Large intestine (tissue), 3 donors: Measurements from ENCODE around the gene SLC11A1. TPM values are rescaled to one million over a fixed set of nuclear protein-coding genes. Genes with fewer than 3 reads are reported as not detected.

Source experiments
- DNase-seq, 2 donors: peaks; one replicate each; pipeline versions ENCODE4 v3.0.0 to v3.0.0-alpha.2; 2013
- H3K27ac ChIP-seq: one replicate; pipeline ENCODE4 v1.5.1; 2013; ENCODE audit warnings: low read length
- H3K27me3 ChIP-seq: 2 replicates; pipeline ENCODE4 v1.6.1; 2013; ENCODE audit warnings: low read length; ENCODE audit not compliant: control insufficient read depth, insufficient read depth
- H3K36me3 ChIP-seq: 2 replicates; pipeline ENCODE4 v1.6.1; 2013; ENCODE audit warnings: low read length; ENCODE audit not compliant: control insufficient read depth, insufficient read depth
- H3K4me1 ChIP-seq: one replicate; pipeline ENCODE4 v1.6.1; 2013; ENCODE audit warnings: low read length; ENCODE audit not compliant: control insufficient read depth, insufficient read depth
- H3K4me3 ChIP-seq: one replicate; pipeline ENCODE4 v1.5.1; 2013; ENCODE audit warnings: low read length
- H3K9me3 ChIP-seq: one replicate; pipeline ENCODE4 v1.6.1; 2013; ENCODE audit warnings: mild to moderate bottlenecking, low read depth, low read length, moderate library complexity; ENCODE audit not compliant: control insufficient read depth
- WGBS: methylation state at CpG from one replicate; pipeline ENCODE4 v1.1.5; 2013; ENCODE audit warnings: low lambda C conversion rate; ENCODE audit not compliant: insufficient coverage; 5-methylcytosine and 5-hydroxymethylcytosine counted together
- polyA plus RNA-seq: library from polyadenylated mRNA; unstranded; fragments of 120-200 nt; gene quantifications from one replicate; pipeline ENCODE4 v1.2.1, GENCODE V29; 2013

The SLC11A1 gene
- polyA plus RNA-seq, 1 donor: 0.84 TPM

DNA sequence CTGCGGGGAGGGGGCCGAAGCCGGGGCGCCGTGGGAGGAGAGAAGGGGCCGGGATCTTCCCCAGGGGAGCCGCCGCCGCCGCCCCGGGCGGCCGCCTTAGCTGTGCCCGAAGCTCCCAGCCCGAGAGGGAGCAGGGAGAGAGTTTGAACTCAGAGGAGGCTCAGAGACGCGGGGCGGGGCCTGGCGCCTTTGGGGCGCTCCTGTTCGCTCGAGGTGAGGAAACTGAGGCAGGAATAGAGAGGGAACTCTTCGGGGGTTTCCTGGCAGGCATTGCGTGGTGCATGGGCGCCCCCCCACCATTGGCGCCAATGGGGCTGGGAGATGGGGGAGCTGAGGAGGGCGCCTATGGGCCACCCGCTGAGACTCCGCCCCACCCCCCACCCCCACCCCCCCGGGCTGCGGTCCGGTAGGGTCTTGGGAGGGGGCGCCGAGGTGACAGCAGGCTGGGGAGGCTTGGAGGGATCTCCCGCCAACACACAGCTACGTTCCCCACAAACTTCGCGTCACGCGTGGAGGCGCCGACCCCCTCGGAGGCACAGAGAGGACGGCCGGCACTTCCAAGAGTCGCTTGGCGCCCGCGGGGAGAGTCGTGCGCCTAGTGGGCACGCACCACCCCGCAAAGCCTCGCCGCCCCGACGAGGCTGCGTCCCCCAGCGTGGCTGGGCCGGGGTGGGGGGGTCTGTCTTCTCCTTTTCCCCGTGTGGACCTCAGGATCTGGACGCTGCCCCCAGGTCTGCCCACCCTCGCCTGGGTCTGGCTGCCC is 18.3 kb downstream of the SLC11A1 start:
- Histone ChIP-seq H3K4me3 (peak overlapping the region; percentile 96), H3K27ac (peak overlapping the region; percentile 97), H3K4me1 (peaks cover 63% of the 10 kb centered on the region), H3K9me3 (peaks cover 2% of the 10 kb centered on the region), H3K27me3 (no peaks in the 10 kb centered on the region), H3K36me3 (peaks cover 43% of the 10 kb centered on the region)
- WGBS: no CpG with 5 or more reads among the region's 63 CpGs
- no peak for DNase-seq

DNA sequence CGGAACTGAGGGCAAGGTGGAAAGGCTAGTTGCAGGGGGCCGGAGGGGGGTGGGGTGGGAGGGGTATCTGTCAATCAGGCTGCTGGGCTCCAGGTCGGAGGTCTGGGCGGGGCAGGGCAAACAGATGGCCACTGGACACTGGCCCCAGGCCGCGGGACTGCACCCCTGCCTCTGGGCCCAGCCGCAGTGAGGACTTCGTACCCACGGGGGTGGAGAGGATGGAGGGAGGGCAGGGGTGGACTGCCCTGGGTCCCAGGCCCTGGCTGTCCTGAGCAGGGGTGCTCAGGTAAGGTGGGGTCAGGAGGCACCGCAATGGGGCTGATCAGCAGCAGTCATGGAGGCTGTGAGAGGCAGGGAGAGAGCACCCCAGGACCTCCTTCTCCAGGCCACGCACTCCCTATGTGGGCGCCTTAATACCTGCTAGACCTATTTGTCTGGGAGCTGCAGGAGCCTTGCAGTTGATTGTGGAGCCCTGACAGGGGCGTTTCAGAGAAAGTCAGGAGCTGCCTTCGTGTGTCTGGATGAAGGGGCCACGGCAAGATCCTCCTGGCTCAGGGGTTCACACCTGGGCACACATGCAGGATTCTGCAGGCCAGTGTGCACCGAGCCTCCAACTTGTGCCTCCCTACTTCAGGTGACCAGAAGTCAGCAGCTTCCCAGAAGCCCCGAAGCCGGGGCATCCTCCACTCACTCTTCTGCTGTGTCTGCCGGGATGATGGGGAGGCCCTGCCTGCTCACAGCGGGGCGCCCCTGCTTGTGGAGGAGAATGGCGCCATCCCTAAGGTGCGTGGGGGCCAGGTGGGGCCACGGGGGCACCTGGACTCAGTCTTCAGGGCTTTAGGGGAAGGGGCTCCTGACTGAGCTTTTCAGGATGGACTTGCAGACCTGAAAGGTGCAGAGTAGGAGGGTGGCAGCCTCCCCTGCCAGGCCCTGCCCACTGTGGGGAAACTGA is 19.1 kb downstream of the SLC11A1 start:
- peak overlapping the region; percentile 96 for H3K4me3 ChIP-seq
- peaks cover 47% of the 10 kb centered on the region for H3K36me3 ChIP-seq
- WGBS: no CpG with 5 or more reads among the region's 24 CpGs
- H3K9me3 ChIP-seq: peaks cover 2% of the 10 kb centered on the region
- H3K27me3 ChIP-seq: no peaks in the 10 kb centered on the region
- H3K27ac ChIP-seq: peak overlapping the region; percentile 97
- peaks cover 66% of the 10 kb centered on the region for H3K4me1 ChIP-seq
- peak; percentile 74 to 78 for DNase-seq

DNA sequence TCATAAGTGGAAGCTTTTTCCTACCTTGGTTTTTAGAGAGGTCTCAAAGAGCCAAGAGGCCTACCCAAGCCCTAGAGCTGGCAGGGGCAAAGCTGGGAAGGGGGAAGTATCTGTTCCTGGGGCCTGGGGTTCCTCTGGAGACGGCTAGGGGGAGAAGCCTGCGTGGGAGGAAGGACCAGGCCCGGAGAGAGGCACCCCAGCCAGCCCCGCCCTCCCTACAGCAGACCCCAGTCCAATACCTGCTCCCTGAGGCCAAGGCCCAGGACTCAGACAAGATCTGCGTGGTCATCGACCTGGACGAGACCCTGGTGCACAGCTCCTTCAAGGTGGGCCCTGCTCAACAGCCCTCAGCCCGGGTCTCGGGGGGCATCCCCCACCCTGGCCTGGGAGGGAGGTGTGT is 19.8 kb downstream of the SLC11A1 start:
- Histone ChIP-seq H3K36me3 (peaks cover 47% of the 10 kb centered on the region), H3K4me1 (peaks cover 63% of the 10 kb centered on the region)
- WGBS: no CpG with 5 or more reads among the region's 9 CpGs

DNA sequence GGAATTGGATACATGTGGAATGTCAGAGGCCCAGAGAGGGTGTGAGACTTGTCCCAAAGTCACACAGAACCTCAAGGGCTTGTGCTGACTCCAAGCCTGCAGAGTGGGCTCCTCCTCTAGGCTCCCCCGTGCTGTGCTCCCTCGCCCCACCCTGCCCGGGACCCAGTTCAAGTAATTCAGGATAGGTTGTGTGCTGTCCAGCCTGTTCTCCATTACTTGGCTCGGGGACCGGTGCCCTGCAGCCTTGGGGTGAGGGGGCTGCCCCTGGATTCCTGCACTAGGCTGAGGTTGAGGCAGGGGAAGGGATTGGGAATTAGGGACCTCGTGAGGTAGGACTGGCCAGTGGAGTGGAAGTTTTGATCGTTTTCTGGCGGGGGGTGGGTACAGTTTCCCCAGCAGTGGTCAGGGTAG is 20.4 kb downstream of the SLC11A1 start:
- Histone ChIP-seq H3K36me3 (peaks cover 47% of the 10 kb centered on the region), H3K9me3 (peaks cover 2% of the 10 kb centered on the region), H3K27ac (no peak overlapping the region), H3K27me3 (no peaks in the 10 kb centered on the region), H3K4me3 (peak overlapping the region; percentile 96), H3K4me1 (peaks cover 63% of the 10 kb centered on the region)
- no peak for DNase-seq
- WGBS: no CpG with 5 or more reads among the region's 8 CpGs

More for the DNA sequence above, 19.8 kb downstream of the SLC11A1 start:
- Histone ChIP-seq H3K9me3 (peaks cover 2% of the 10 kb centered on the region), H3K27me3 (no peaks in the 10 kb centered on the region), H3K27ac (peak overlapping the region; percentile 97), H3K4me3 (peak overlapping the region; percentile 96)
- no peak for DNase-seq

DNA sequence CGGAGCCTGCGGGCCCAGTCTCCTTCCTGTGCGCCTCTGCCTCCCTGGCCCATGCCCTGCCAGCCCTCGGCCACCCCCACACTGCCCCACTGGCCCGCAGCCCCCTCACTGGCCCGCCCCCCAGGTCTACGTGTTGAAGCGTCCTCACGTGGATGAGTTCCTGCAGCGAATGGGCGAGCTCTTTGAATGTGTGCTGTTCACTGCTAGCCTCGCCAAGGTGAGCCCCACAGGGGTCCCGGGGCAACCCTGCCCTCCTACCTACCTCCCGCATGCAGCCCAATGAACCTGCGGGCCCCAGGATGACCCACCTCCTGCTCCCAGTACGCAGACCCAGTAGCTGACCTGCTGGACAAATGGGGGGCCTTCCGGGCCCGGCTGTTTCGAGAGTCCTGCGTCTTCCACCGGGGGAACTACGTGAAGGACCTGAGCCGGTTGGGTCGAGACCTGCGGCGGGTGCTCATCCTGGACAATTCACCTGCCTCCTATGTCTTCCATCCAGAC is 20.9 kb downstream of the SLC11A1 start:
- no peak overlapping the region for H3K4me3 ChIP-seq
- H3K9me3 ChIP-seq: peaks cover 2% of the 10 kb centered on the region
- H3K27ac ChIP-seq: no peak overlapping the region
- no peak for DNase-seq
- no peaks in the 10 kb centered on the region for H3K27me3 ChIP-seq
- no CpG with 5 or more reads among the region's 26 CpGs for WGBS
- H3K36me3 ChIP-seq: peaks cover 47% of the 10 kb centered on the region
- H3K4me1 ChIP-seq: peaks cover 64% of the 10 kb centered on the region

DNA sequence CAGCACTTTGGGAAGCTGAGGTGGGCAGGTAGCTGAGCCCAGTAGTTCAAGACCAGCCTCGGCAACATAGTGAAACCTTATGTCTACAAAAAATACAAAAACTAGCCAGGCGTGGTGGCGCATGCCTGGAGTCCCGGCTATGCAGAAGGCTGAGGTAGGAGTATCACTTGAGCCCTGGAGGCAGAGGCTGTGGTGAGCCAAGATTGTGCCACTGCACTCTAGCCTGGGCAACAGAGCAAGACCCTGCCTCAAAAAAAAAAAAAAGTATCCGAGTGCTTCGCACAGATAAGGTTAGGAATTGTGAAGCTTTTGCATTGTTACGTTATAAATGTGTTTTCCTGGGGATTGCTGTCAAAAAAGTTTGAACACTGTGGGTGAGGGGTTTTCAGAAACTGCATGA is 21.7 kb downstream of the SLC11A1 start:
- Histone ChIP-seq H3K36me3 (peaks cover 47% of the 10 kb centered on the region), H3K4me3 (no peak overlapping the region), H3K27me3 (no peaks in the 10 kb centered on the region), H3K4me1 (peaks cover 59% of the 10 kb centered on the region), H3K27ac (peak overlapping the region; percentile 83), H3K9me3 (peaks cover 2% of the 10 kb centered on the region)
- DNase-seq: no peak
- WGBS: 80% methylated on average over 1 of the region's 7 CpGs

DNA sequence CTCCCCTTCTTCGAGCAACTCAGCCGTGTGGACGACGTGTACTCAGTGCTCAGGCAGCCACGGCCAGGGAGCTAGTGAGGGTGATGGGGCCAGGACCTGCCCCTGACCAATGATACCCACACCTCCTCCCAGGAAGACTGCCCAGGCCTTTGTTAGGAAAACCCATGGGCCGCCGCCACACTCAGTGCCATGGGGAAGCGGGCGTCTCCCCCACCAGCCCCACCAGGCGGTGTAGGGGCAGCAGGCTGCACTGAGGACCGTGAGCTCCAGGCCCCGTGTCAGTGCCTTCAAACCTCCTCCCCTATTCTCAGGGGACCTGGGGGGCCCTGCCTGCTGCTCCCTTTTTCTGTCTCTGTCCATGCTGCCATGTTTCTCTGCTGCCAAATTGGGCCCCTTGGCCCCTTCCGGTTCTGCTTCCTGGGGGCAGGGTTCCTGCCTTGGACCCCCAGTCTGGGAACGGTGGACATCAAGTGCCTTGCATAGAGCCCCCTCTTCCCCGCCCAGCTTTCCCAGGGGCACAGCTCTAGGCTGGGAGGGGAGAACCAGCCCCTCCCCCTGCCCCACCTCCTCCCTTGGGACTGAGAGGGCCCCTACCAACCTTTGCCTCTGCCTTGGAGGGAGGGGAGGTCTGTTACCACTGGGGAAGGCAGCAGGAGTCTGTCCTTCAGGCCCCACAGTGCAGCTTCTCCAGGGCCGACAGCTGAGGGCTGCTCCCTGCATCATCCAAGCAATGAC is 22.4 kb downstream of the SLC11A1 start:
- Histone ChIP-seq H3K36me3 (peaks cover 47% of the 10 kb centered on the region), H3K4me3 (peak overlapping the region; percentile 19), H3K4me1 (peaks cover 57% of the 10 kb centered on the region), H3K27me3 (no peaks in the 10 kb centered on the region), H3K9me3 (peaks cover 2% of the 10 kb centered on the region), H3K27ac (peak overlapping the region; percentile 83)
- no CpG with 5 or more reads among the region's 16 CpGs for WGBS
- peak; percentile 80 to 85 for DNase-seq

DNA sequence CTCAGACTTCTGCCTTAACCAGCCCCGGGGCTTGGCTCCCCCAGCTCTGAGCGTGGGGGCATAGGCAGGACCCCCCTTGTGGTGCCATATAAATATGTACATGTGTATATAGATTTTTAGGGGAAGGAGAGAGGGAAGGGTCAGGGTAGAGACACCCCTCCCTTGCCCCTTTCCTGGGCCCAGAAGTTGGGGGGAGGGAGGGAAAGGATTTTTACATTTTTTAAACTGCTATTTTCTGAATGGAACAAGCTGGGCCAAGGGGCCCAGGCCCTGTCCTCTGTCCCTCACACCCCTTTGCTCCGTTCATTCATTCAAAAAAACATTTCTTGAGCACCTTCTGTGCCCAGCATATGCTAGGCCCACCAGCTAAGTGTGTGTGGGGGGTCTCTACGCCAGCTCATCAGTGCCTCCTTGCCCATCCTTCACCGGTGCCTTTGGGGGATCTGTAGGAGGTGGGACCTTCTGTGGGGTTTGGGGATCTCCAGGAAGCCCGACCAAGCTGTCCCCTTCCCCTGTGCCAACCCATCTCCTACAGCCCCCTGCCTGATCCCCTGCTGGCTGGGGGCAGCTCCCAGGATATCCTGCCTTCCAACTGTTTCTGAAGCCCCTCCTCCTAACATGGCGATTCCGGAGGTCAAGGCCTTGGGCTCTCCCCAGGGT is 23.1 kb downstream of the SLC11A1 start:
- H3K27me3 ChIP-seq: no peaks in the 10 kb centered on the region
- WGBS: no CpG with 5 or more reads among the region's 8 CpGs
- H3K9me3 ChIP-seq: no peaks in the 10 kb centered on the region
- H3K4me1 ChIP-seq: peaks cover 57% of the 10 kb centered on the region
- DNase-seq: no peak
- H3K27ac ChIP-seq: peak overlapping the region; percentile 83
- no peak overlapping the region for H3K4me3 ChIP-seq
- peaks cover 47% of the 10 kb centered on the region for H3K36me3 ChIP-seq

DNA sequence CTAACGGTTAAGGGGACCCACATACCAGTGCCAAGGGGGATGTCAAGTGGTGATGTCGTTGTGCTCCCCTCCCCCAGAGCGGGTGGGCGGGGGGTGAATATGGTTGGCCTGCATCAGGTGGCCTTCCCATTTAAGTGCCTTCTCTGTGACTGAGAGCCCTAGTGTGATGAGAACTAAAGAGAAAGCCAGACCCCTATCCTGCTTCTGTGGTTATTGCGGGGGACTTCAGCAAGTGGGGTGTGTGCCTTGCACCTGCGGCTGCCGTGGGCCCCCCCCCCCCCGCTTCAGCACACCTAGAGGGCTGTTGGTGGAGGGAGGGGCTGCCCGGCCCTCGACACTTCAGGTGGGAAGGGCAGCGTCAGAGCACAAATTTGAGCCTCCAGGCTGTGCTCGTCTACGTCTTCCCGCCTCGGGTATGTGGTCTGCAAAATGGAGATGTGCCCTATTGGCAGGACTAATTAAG is 23.7 kb downstream of the SLC11A1 start:
- Histone ChIP-seq H3K27ac (peak overlapping the region; percentile 83), H3K36me3 (peaks cover 47% of the 10 kb centered on the region), H3K4me1 (peaks cover 57% of the 10 kb centered on the region)

More for the DNA sequence above, 23.7 kb downstream of the SLC11A1 start:
- no peaks in the 10 kb centered on the region for H3K9me3 ChIP-seq
- peak in 1 of 2 donors; percentile 62 for DNase-seq
- no CpG with 5 or more reads among the region's 15 CpGs for WGBS
- peak overlapping the region; percentile 32 for H3K4me3 ChIP-seq
- no peaks in the 10 kb centered on the region for H3K27me3 ChIP-seq
